ENCODE data around the gene OTUB1. TPM values are rescaled to one million over a fixed set of nuclear protein-coding genes. Genes with fewer than 3 reads are reported as not detected.

The OTUB1 gene
- total and polyA plus RNA-seq, 2 of the 4 experiments (the other 2 are of a cell fraction), result 69.0 to 168 TPM

DNA sequence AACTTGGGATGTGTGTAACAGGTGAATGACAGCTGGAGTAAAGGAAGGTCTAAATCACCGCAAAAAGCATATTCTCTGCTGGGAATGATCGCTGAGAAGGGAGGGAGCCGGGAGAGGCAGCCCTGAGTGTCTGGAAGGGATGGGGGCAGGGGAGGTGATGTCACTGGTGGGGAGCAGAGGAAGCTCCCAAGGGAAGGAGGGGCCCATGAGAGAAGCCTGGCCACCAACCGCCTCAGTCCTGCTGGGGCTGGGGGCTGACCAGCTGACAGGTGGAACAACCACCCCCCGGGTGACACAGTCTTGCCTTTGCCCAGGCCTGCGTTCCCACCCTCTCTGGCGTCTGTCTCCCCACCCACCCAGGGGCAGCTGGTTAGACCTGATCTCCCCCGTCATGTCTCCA is 43.5 kb downstream of the OTUB1 start:
- no TSS peak for BruUV-seq (replicated peaks)
- H3K4me1 ChIP-seq (ENCODE audit: control insufficient read depth, insufficient read depth, low read length), result peaks cover 10% of the 10 kb centered on the region; the same call in 1 of the 2 replicates
- no peaks in the 10 kb centered on the region for H3K9me3 ChIP-seq (ENCODE audit: control insufficient read depth, insufficient read depth, low read length)
- H3K4me2 ChIP-seq (ENCODE audit: low read depth, low read length), result no peak overlapping the region
- no peak overlapping the region for H3K23ac ChIP-seq (ENCODE audit: low read depth, low read length)
- H2BK5ac ChIP-seq (ENCODE audit: low read depth, low read length, poor library complexity, severe bottlenecking), result no peak overlapping the region
- dilution Hi-C loops (cut with HindIII; ENCODE audit: low sequenced_read_pairs, unreplicated experiment) (no loop called here), intact Hi-C loops (cut with micrococcal nuclease) (no loop called here), in situ Hi-C loops (cut with MboI; ENCODE audit: low sequenced_read_pairs) (no loop called here)
- no peak overlapping the region for H2AFZ ChIP-seq (replicated peaks; ENCODE audit: low read length, poor library complexity)
- no peak overlapping the region for H3K9ac ChIP-seq (ENCODE audit: low read depth, low read length)
- ATAC-seq (ENCODE audit: low read depth), result no peak
- no peak overlapping the region for H4K5ac ChIP-seq (ENCODE audit: low read depth, low read length)
- H3K4ac ChIP-seq (ENCODE audit: low read depth, low read length), result no peak overlapping the region
- no peak overlapping the region for H3K14ac ChIP-seq (replicated peaks; ENCODE audit: low read depth, low read length)
- H3K79me1 ChIP-seq (ENCODE audit: low read depth in 1 of 2, low read length in 2 of 2), result no peaks in the 10 kb centered on the region
- peaks cover 9% of the 10 kb centered on the region for H3K27me3 ChIP-seq (ENCODE audit: control insufficient read depth, insufficient read depth, low read length)
- H4K8ac ChIP-seq (ENCODE audit: low read depth in 2 of 2, low read length in 2 of 2), result no peak overlapping the region
- H4K20me1 ChIP-seq (ENCODE audit: insufficient read depth, low read length), result peaks cover 10% of the 10 kb centered on the region
- H3K4me3 ChIP-seq (ENCODE audit: insufficient read depth, low read depth, low read length), result no peak overlapping the region
- H2AK9ac ChIP-seq (replicated peaks; ENCODE audit: low read depth, low read length, poor library complexity), result no peak overlapping the region
- no peak overlapping the region for H2BK20ac ChIP-seq (ENCODE audit: low read depth, low read length)
- H3K27ac ChIP-seq (ENCODE audit: insufficient read depth, low read length), result no peak overlapping the region
- no peak overlapping the region for H2BK15ac ChIP-seq (ENCODE audit: low read depth, low read length)
- H2AK5ac ChIP-seq (ENCODE audit: low read depth, low read length), result no peak overlapping the region
- no peak overlapping the region for H3K56ac ChIP-seq (ENCODE audit: extremely low read depth, insufficient read depth, low read length)
- no peak overlapping the region for H3K18ac ChIP-seq (ENCODE audit: low read depth, low read length)
- POLR2A ChIA-PET (ENCODE audit: unreplicated experiment), result no interaction called here
- no peak for DNase-seq
- TF ChIP-seq RCOR1 (IDR thresholded peaks at IDR 0.05; ENCODE audit: insufficient replicate concordance, low read length) (no peak), MXI1 (IDR thresholded peaks at IDR 0.05; ENCODE audit: borderline replicate concordance, low read depth, low read length) (no peak), MAZ (IDR thresholded peaks at IDR 0.05; ENCODE audit: borderline replicate concordance, low read depth, low read length) (no peak), CHD1 (IDR thresholded peaks at IDR 0.05; ENCODE audit: low read depth, low read length) (no peak), SMC3 (IDR thresholded peaks at IDR 0.05; ENCODE audit: low read depth, low read length) (no peak), NFE2L2 (IDR thresholded peaks at IDR 0.05; ENCODE audit: low read depth, low read length) (no peak), BHLHE40 (IDR thresholded peaks at IDR 0.05; ENCODE audit: low read depth, low read length) (no peak), MAFK (IDR thresholded peaks at IDR 0.05; ENCODE audit: low read depth, low read length) (no peak)
- TF ChIP-seq, protein P1, sequence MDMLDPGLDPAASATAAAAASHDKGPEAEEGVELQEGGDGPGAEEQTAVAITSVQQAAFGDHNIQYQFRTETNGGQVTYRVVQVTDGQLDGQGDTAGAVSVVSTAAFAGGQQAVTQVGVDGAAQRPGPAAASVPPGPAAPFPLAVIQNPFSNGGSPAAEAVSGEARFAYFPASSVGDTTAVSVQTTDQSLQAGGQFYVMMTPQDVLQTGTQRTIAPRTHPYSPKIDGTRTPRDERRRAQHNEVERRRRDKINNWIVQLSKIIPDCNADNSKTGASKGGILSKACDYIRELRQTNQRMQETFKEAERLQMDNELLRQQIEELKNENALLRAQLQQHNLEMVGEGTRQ (IDR thresholded peaks at IDR 0.05; ENCODE audit: low read depth, low read length), result no peak
- TF ChIP-seq, protein P2, sequence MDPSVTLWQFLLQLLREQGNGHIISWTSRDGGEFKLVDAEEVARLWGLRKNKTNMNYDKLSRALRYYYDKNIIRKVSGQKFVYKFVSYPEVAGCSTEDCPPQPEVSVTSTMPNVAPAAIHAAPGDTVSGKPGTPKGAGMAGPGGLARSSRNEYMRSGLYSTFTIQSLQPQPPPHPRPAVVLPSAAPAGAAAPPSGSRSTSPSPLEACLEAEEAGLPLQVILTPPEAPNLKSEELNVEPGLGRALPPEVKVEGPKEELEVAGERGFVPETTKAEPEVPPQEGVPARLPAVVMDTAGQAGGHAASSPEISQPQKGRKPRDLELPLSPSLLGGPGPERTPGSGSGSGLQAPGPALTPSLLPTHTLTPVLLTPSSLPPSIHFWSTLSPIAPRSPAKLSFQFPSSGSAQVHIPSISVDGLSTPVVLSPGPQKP (IDR thresholded peaks at IDR 0.05; ENCODE audit: borderline replicate concordance, low read depth, low read length), result no peak
- peaks cover 3% of the 10 kb centered on the region; the same call in 1 of the 2 replicates for H3K9me1 ChIP-seq (ENCODE audit: insufficient read depth, low read length)
- CTCF ChIA-PET, result no interaction called here
- H3K36me3 ChIP-seq (ENCODE audit: control insufficient read depth, insufficient read depth, low read length), result no peaks in the 10 kb centered on the region
- no peak overlapping the region for H2BK120ac ChIP-seq (ENCODE audit: low read depth, low read length)
- WGBS, 2 experiments (ENCODE audit: extremely low coverage in 2 of 2, insufficient read length in 1 of 2), result 60% methylated on average over 5 of the region's 8 CpGs; no CpG with 5 or more reads in 1 of the 2 experiments
- no peak overlapping the region for H4K91ac ChIP-seq (ENCODE audit: insufficient read depth, low read depth, low read length)
